Mesendoderm (in vitro differentiated cells): ENCODE data around the gene ADGRV1.

Source experiments
- DNase-seq: peaks from one replicate; pipeline ENCODE4 v3.0.0; 2013
- H2AK5ac ChIP-seq: 2 replicates; pipeline ENCODE4 v1.6.1; 2013; ENCODE audit warnings: low read length, inconsistent platforms
- H2BK120ac ChIP-seq: 2 replicates; pipeline ENCODE4 v1.6.1; 2013; ENCODE audit warnings: low read depth, mild to moderate bottlenecking, low read length, moderate library complexity, mixed read lengths
- H2BK15ac ChIP-seq: replicated peaks from 2 replicates; pipeline ENCODE4 v1.6.1; 2013; ENCODE audit warnings: low read depth, mild to moderate bottlenecking, moderate library complexity
- H2BK5ac ChIP-seq: 2 replicates; pipeline ENCODE4 v1.6.1; 2013; ENCODE audit warnings: low read length, inconsistent platforms
- H3K18ac ChIP-seq: 2 replicates; pipeline ENCODE4 v1.6.1; 2013; ENCODE audit warnings: mild to moderate bottlenecking, low read length, mixed read lengths
- H3K23ac ChIP-seq: one replicate; pipeline ENCODE4 v1.6.1; 2013; ENCODE audit warnings: low read length
- H3K27ac ChIP-seq: 2 replicates; pipeline ENCODE4 v1.5.1; 2013; ENCODE audit warnings: low read depth, mild to moderate bottlenecking, inconsistent platforms, low read length, moderate library complexity
- H3K27me3 ChIP-seq: 2 replicates; pipeline ENCODE4 v1.6.1; 2013; ENCODE audit warnings: low read length, control low read depth, mild to moderate bottlenecking, inconsistent platforms; ENCODE audit not compliant: insufficient read depth, poor library complexity
- H3K36me3 ChIP-seq: 2 replicates; pipeline ENCODE4 v1.6.1; 2013; ENCODE audit warnings: low read length, inconsistent platforms; ENCODE audit not compliant: control insufficient read depth, insufficient read depth
- H3K4ac ChIP-seq: one replicate; pipeline ENCODE4 v1.6.1; 2013; ENCODE audit warnings: low read depth, mild to moderate bottlenecking, low read length, moderate library complexity
- H3K4me1 ChIP-seq: 2 replicates; pipeline ENCODE4 v1.6.1; 2013; ENCODE audit warnings: low read depth, low read length, inconsistent platforms; ENCODE audit not compliant: control insufficient read depth
- H3K4me2 ChIP-seq: 2 replicates; pipeline ENCODE4 v1.6.1; 2013; ENCODE audit warnings: low read length
- H3K4me3 ChIP-seq: 2 replicates; pipeline ENCODE4 v1.5.1; 2013; ENCODE audit warnings: mild to moderate bottlenecking, low read length
- H3K56ac ChIP-seq: one replicate; pipeline ENCODE4 v1.6.1; 2013; ENCODE audit warnings: low read length
- H3K79me1 ChIP-seq: 2 replicates; pipeline ENCODE4 v1.6.1; 2013; ENCODE audit warnings: low read length, inconsistent platforms
- H3K79me2 ChIP-seq: 2 replicates; pipeline ENCODE4 v1.6.1; 2013; ENCODE audit warnings: mild to moderate bottlenecking, low read length; ENCODE audit not compliant: control insufficient read depth, insufficient read depth
- H3K9ac ChIP-seq: 2 replicates; pipeline ENCODE4 v1.6.1; 2013; ENCODE audit warnings: low read length, inconsistent platforms
- H4K5ac ChIP-seq: one replicate; pipeline ENCODE4 v1.6.1; 2013; ENCODE audit warnings: low read length
- H4K8ac ChIP-seq: one replicate; pipeline ENCODE4 v1.6.1; 2013; ENCODE audit warnings: low read depth, mild to moderate bottlenecking, control low read depth, low read length, moderate library complexity
- WGBS: extraction: QIAGEN DNeasy Blood & Tissue Kit; methylation state at CpG from one replicate; pipeline ENCODE4 v1.1.7; 2013; ENCODE audit warnings: low lambda C conversion rate, missing lambda C conversion rate; ENCODE audit not compliant: insufficient coverage; ENCODE audit errors: extremely low coverage; 5-methylcytosine and 5-hydroxymethylcytosine counted together

The ADGRV1 gene

DNA sequence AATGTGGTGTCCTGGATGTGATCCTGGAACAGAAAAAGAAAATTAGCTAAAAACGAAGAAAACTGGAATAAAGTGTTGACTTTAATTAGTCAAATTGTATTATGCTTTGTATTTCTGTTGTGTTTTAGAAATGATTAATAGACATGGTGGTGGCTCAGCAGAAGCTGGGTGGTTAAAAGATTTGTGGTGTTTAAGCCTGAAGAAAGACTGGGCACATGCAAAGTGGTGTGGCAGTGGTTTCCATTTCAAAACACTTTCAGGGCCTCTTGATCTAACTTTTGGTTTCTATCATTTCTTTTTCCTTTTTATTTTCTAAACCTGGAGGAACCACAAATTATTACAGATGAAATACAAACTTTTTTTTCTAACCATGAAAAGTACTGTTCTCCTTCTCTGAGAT lies 44.1 kb downstream of the ADGRV1 start:
- no peaks in the 10 kb centered on the region for H3K4me1 ChIP-seq
- H3K4me3 ChIP-seq = no peak overlapping the region
- no peak overlapping the region for H3K4me2 ChIP-seq
- H3K4ac ChIP-seq = no peak overlapping the region
- no peaks in the 10 kb centered on the region for H3K79me1 ChIP-seq
- no peak overlapping the region for H2BK120ac ChIP-seq
- no peak overlapping the region for H2BK15ac ChIP-seq
- no peak overlapping the region for H3K9ac ChIP-seq
- H3K56ac ChIP-seq = no peak overlapping the region
- H4K8ac ChIP-seq = no peak overlapping the region
- no peak overlapping the region for H3K18ac ChIP-seq
- no peaks in the 10 kb centered on the region for H3K79me2 ChIP-seq
- no peak overlapping the region for H3K23ac ChIP-seq
- no peak for DNase-seq
- WGBS = no CpG with 5 or more reads among the region's 1 CpG
- no peak overlapping the region for H3K27ac ChIP-seq
- H3K27me3 ChIP-seq = no peaks in the 10 kb centered on the region
- H4K5ac ChIP-seq = no peak overlapping the region
- H2AK5ac ChIP-seq = no peak overlapping the region
- no peak overlapping the region for H2BK5ac ChIP-seq
- no peaks in the 10 kb centered on the region for H3K36me3 ChIP-seq

DNA sequence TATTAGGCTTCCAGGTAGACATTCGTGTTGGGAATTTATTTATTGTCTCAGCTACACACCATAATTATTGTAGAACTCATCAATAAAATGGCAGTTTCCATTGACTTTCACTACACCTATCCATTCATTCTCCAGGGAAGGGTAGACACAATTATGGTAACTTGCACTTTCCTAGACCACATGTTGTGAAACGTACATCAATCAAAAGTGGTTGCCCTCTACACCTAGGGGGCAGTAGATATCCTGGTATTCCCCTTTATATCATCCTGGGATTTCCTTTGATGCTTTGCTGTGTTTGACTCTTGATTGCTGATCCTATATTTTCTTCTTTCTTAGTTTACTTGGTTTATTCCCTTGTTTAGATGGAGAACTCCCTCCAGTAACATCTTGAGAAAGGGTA lies 47.9 kb downstream of the ADGRV1 start:
- H3K4me2 ChIP-seq = no peak overlapping the region
- H3K27ac ChIP-seq = no peak overlapping the region
- no CpG with 5 or more reads among the region's 2 CpGs for WGBS
- no peak overlapping the region for H3K4ac ChIP-seq
- H4K8ac ChIP-seq = no peak overlapping the region
- no peaks in the 10 kb centered on the region for H3K79me2 ChIP-seq
- H3K56ac ChIP-seq = no peak overlapping the region
- no peak overlapping the region for H3K9ac ChIP-seq
- no peaks in the 10 kb centered on the region for H3K27me3 ChIP-seq
- no peaks in the 10 kb centered on the region for H3K36me3 ChIP-seq
- no peak overlapping the region for H2BK5ac ChIP-seq
- no peaks in the 10 kb centered on the region for H3K4me1 ChIP-seq
- H3K18ac ChIP-seq = no peak overlapping the region
- peak; percentile 60 for DNase-seq
- H2BK15ac ChIP-seq = no peak overlapping the region
- no peak overlapping the region for H3K23ac ChIP-seq
- no peak overlapping the region for H4K5ac ChIP-seq
- no peak overlapping the region for H2BK120ac ChIP-seq
- H3K4me3 ChIP-seq = no peak overlapping the region
- H2AK5ac ChIP-seq = no peak overlapping the region
- no peaks in the 10 kb centered on the region for H3K79me1 ChIP-seq

DNA sequence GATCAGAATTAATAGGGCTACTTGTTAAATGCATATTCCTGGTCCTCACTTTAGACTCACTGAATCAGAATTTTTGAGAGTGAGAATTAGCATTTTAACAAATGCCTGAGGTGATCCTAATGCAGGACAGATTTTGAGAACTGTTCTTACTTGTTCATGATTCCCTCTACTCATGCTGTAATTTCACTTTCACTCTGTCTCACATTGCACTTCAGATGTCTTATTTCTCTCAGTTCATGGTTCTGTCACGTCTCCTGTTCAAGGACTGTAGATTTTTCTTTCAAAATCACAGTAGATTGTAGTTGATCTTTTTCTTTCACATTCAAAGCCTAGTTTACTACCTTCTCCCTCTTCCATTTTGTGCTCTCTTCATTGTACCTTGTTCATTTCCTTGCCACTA lies 54.3 kb downstream of the ADGRV1 start:
- H3K79me1 ChIP-seq = no peaks in the 10 kb centered on the region
- no peak overlapping the region for H2AK5ac ChIP-seq
- no peak overlapping the region for H3K9ac ChIP-seq
- H3K4ac ChIP-seq = no peak overlapping the region
- H3K4me2 ChIP-seq = no peak overlapping the region
- WGBS = no CpG with 5 or more reads among the region's 1 CpG
- H2BK5ac ChIP-seq = no peak overlapping the region
- no peak overlapping the region for H3K23ac ChIP-seq
- H4K5ac ChIP-seq = no peak overlapping the region
- H3K79me2 ChIP-seq = no peaks in the 10 kb centered on the region
- no peak overlapping the region for H3K27ac ChIP-seq
- H3K4me3 ChIP-seq = no peak overlapping the region
- H3K18ac ChIP-seq = no peak overlapping the region
- no peaks in the 10 kb centered on the region for H3K36me3 ChIP-seq
- no peak overlapping the region for H3K56ac ChIP-seq
- no peak overlapping the region for H4K8ac ChIP-seq
- no peak overlapping the region for H2BK120ac ChIP-seq
- H2BK15ac ChIP-seq = no peak overlapping the region
- no peaks in the 10 kb centered on the region for H3K27me3 ChIP-seq
- H3K4me1 ChIP-seq = peaks cover 3% of the 10 kb centered on the region
- no peak for DNase-seq

DNA sequence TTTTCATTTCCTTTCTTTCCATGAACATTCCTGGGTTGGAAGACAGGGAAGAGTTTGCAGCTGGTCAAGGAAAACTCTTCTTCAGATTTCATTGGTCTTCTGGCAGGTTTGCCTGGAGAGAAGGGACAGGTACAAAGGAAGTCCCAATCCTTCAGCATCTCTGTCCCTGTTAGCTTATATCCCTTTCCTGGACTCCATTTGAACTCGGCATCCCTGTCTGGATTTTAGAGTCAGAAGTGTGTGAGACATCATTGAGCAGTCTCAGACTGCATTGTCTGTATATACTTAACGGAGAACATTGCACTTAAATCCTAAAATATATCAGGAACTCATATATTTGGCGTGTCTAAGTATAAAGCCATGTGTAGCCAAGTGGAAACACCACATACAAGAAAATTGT lies 54.9 kb downstream of the ADGRV1 start:
- no peak for DNase-seq
- Histone ChIP-seq H3K18ac (no peak overlapping the region), H3K79me2 (no peaks in the 10 kb centered on the region), H2BK120ac (no peak overlapping the region), H3K79me1 (no peaks in the 10 kb centered on the region), H3K27me3 (no peaks in the 10 kb centered on the region), H3K36me3 (no peaks in the 10 kb centered on the region), H2AK5ac (no peak overlapping the region), H2BK5ac (no peak overlapping the region), H3K4me1 (peaks cover 3% of the 10 kb centered on the region), H3K56ac (no peak overlapping the region), H3K4me2 (no peak overlapping the region), H3K9ac (no peak overlapping the region), H3K4ac (no peak overlapping the region), H4K8ac (no peak overlapping the region), H4K5ac (no peak overlapping the region), H3K27ac (no peak overlapping the region), H3K4me3 (no peak overlapping the region), H3K23ac (no peak overlapping the region), H2BK15ac (no peak overlapping the region)
- WGBS = no CpG with 5 or more reads among the region's 3 CpGs

DNA sequence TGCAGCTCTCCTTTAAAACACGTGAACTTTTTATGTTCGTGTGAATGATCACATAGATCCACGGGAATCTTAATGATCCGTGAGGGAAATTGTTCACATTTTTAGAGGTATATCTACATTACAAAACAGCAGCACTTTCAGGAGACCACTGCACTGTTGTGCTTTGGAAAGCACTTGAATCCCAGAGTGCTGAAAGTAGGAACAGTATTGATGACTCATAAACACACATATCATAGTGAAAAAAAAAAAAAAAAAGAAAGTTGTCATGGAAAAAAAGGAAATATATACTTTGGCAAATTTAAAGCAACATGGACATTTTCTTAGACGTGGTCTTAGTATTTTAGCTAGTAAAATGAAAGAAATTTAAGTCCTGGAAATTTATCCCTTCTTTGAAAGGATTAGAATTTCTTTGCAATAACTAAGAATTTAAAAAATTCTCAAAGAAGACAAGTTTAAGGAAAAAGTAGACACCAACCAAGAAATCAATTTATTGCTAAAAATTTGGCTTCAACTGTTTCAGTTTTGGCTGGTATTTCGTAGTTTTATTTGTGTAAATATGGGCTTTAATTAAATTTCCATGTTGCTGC lies 55.4 kb downstream of the ADGRV1 start:
- no peaks in the 10 kb centered on the region for H3K27me3 ChIP-seq
- H3K4ac ChIP-seq = no peak overlapping the region
- no peak overlapping the region for H4K5ac ChIP-seq
- no peak overlapping the region for H3K23ac ChIP-seq
- no peak overlapping the region for H3K56ac ChIP-seq
- H2BK120ac ChIP-seq = no peak overlapping the region
- no peak overlapping the region for H3K9ac ChIP-seq
- no peak overlapping the region for H4K8ac ChIP-seq
- no peaks in the 10 kb centered on the region for H3K79me2 ChIP-seq
- no peaks in the 10 kb centered on the region for H3K79me1 ChIP-seq
- WGBS = no CpG with 5 or more reads among the region's 6 CpGs
- peaks cover 3% of the 10 kb centered on the region for H3K4me1 ChIP-seq
- H3K4me2 ChIP-seq = no peak overlapping the region
- H2BK15ac ChIP-seq = no peak overlapping the region
- no peak for DNase-seq
- no peak overlapping the region for H2AK5ac ChIP-seq
- no peaks in the 10 kb centered on the region for H3K36me3 ChIP-seq
- no peak overlapping the region for H3K18ac ChIP-seq
- no peak overlapping the region for H3K27ac ChIP-seq
- H2BK5ac ChIP-seq = no peak overlapping the region
- H3K4me3 ChIP-seq = no peak overlapping the region

DNA sequence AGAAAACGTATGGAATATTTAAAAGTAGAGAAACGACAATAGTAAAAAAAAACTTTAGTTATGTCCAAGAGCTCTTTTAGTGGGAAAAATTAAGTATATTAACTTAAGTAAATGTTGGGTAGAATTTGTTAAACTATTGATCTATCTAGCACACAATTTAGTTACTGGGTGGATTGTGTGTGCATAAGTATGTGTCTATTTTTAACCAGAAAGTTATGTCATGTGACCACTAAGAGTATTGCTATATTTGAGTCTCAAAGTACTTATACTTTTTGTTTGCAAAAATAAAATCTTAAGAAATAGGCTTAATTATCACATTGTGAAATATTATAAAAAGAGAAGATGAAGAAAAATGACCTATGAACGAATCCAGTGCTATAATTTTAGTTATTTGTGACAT lies 56.8 kb downstream of the ADGRV1 start:
- no peaks in the 10 kb centered on the region for H3K36me3 ChIP-seq
- H4K8ac ChIP-seq = no peak overlapping the region
- no peak for DNase-seq
- peaks cover 3% of the 10 kb centered on the region for H3K4me1 ChIP-seq
- H3K18ac ChIP-seq = no peak overlapping the region
- H4K5ac ChIP-seq = no peak overlapping the region
- no peaks in the 10 kb centered on the region for H3K27me3 ChIP-seq
- no peak overlapping the region for H3K23ac ChIP-seq
- H3K4ac ChIP-seq = no peak overlapping the region
- H3K79me1 ChIP-seq = no peaks in the 10 kb centered on the region
- H3K56ac ChIP-seq = no peak overlapping the region
- H2BK15ac ChIP-seq = no peak overlapping the region
- H2BK5ac ChIP-seq = no peak overlapping the region
- WGBS = 100% methylated on average over 1 of the region's 3 CpGs
- no peak overlapping the region for H2AK5ac ChIP-seq
- H2BK120ac ChIP-seq = no peak overlapping the region
- no peak overlapping the region for H3K27ac ChIP-seq
- H3K9ac ChIP-seq = no peak overlapping the region
- H3K4me3 ChIP-seq = no peak overlapping the region
- no peak overlapping the region for H3K4me2 ChIP-seq
- no peaks in the 10 kb centered on the region for H3K79me2 ChIP-seq
